Peyer's patch (tissue), 4 donors: ENCODE results near the gene VSIR.

Experiments
- POLR2A ChIP-seq, 2 donors: fragments of 450-650 bp; IDR thresholded peaks; one replicate each; pipeline ENCODE4 v1.5.1; 2017; ENCODE audit warnings: antibody characterized with exemption in 2 of 2, mild to moderate bottlenecking in 2 of 2, moderate library complexity in 2 of 2
- TF ChIP-seq, protein P1 (sequence below), 6 experiments: fragments of 450-650 bp in 4 of 6; fragments of 200-600 bp in 2 of 6; sonication (generic) in 1 of 6; IDR thresholded peaks; one replicate each; pipeline ENCODE4 v1.5.1; 2017 to 2019; ENCODE audit warnings: antibody characterized with exemption in 6 of 6, mild to moderate bottlenecking in 3 of 6, moderate library complexity in 1 of 6

DNA sequence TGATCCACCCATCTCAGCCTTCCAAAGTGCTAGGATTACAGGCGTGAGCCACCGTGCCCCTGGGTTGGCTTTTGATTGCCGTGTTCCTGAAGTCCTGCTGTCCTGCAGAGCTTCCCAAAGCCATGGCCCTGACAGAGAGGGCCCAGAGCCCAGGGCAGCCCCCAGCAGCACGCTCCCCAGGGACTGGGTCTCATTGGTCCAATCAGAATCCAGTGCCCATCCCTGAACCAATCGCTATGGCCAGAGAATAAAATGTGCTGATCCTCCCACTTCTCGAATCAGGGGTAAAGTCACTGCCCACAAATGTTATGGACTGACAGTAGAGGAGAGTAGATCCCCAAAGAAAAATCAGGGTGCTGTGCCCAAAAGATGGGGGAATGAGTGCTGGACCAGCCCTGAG, 48.8 kb downstream of the VSIR start:
- TF ChIP-seq, protein P1, sequence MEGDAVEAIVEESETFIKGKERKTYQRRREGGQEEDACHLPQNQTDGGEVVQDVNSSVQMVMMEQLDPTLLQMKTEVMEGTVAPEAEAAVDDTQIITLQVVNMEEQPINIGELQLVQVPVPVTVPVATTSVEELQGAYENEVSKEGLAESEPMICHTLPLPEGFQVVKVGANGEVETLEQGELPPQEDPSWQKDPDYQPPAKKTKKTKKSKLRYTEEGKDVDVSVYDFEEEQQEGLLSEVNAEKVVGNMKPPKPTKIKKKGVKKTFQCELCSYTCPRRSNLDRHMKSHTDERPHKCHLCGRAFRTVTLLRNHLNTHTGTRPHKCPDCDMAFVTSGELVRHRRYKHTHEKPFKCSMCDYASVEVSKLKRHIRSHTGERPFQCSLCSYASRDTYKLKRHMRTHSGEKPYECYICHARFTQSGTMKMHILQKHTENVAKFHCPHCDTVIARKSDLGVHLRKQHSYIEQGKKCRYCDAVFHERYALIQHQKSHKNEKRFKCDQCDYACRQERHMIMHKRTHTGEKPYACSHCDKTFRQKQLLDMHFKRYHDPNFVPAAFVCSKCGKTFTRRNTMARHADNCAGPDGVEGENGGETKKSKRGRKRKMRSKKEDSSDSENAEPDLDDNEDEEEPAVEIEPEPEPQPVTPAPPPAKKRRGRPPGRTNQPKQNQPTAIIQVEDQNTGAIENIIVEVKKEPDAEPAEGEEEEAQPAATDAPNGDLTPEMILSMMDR (IDR thresholded peaks at IDR 0.05), result no peak
- TF ChIP-seq POLR2A (IDR thresholded peaks at IDR 0.05), result no peak
